ENCODE measurements around the gene TRA2B.

Gene TRA2B

DNA sequence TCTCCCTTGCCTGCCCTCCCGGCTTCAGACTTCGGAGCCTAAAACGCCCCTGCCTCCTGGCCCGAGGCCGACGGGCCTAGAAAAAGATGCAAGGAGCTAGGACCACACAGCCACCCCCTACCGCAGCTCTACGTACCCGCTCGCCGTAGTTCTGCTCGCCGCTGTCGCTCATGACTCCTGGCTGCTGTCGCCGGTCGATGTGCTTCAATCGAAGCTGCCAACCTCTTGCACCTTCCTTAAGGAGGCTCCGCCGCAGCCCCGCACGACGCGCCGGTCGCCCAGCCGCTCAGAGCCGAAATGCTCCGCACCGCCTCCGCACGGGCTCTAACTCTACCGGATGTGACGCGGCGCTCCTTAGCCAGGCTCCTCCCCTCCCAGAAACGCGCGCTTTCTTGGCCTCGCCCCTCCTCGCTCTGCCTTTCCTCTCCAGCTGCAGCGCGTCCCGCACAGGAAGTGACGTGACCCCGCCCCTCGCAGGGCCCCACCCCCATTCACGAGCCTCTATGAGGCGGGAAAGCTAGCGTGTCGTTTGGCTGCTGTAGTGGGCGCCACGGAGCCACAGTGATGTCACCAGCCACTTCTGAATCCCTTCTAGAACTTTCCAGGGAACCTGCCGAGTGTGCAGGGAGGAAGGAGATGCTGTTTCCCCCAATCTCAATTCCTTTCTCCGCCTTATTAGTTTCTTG, at the start of gene TRA2B:
TSS of gene TRA2B (minus strand) at position 326 of the 686 bp plus-strand sequence. CDS start at position 172, 154 bp downstream.
- DNase-seq: peak; percentile 97

DNA sequence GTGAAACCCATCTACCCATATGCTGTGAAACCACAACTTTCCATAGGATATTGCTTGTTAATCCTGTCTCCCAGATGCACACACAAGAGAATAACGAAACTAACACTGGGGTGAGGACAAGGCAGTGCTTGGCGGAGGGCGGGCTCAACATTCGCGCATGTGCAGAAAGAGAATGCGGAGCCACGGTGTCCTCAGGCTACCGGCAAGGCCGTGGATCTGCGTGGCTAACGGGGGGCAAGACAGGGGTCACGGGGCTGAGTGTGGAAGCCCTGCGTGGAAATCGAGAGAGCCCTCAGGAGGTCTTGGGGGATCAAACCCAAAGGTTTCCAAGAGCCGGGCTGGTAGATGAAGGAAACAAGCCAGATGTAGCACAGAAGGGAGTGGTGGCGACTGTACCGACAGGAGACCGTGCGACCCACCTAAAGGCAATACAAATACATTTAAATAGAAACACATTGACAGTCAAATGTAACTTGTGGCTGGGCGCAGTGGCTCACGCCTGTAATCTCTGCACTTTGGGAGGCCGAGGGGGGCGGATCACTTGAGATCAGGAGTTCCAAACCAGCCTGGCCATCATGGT, 48.5 kb upstream of the TRA2B start:
- DNase-seq: no peak

DNA sequence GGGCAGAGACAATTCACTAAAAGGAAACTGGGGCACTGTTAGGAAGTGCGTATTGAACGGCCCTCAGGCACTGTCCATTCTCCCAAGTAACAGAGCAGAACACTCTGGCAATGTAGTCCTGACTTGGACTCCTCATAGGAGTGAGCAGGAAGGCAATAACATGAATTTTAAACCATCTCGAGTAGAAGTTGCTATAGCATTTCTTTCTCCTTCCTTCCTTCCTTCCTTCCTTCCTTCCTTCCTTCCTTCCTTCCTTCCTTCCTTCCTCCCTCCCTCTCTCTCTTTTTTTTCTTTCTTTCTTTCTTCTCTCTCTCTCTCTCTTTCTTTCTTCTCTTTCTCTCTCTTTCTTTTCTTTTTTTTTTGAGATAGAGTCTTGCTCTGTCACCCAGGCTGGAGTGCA, 46.4 kb upstream of the TRA2B start:
- no peak for DNase-seq

DNA sequence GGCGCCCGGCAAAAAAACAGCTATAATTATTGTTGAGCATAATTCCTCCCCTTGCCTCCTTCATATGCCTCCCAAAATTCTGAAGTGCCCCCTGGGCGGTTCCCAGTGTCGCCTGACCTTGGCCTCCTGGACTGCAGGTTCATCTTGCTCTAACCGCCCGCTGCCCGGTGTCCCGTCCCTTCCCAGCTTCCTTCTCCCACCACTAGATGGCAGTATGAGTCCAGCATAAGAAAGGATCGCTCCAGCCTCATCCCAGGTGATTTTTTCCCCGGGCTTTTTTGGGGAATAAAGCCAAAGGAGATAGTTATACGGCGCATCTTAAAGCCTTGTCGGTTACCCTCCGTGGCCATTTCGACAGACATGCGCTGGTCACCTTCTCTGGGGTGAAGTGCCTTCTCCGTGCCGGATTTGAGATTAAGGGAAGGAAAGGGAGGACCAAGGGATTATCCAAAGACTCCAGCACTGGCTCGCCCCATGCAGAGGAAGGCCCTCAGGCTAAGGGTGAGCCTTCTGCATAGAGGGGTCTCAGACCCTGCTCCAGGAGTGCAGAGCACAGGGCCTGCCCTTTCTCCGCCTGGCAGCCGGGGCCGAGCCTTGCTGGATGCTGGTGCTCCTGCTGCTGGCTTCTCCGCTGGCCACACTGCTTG, 45.8 kb upstream of the TRA2B start:
- DNase-seq: peak; percentile 35

- DNase-seq: no peak
Observed at GRCh38 chr3:185982632-185983031, 44.8 kb upstream of the TRA2B start.

DNA sequence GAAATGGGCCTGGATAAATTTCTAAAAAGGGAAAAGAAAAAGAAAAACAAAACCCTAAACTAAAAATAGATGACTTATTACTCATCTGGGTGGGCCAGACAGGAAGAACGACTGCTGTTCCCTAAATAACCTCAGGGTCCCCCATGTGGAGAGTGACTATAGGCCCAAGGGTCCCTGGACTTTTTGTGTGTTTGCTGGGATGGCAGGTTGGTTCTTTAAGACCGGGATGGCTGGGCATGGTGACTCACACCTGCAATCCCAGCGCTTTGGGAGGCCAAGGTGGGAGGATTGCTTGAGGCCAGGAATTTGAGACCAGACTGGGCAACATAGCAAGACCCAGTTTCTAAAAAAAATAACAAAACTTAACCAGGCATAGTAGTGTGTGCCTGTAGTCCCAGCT, 43.8 kb upstream of the TRA2B start:
- DNase-seq: no peak

DNA sequence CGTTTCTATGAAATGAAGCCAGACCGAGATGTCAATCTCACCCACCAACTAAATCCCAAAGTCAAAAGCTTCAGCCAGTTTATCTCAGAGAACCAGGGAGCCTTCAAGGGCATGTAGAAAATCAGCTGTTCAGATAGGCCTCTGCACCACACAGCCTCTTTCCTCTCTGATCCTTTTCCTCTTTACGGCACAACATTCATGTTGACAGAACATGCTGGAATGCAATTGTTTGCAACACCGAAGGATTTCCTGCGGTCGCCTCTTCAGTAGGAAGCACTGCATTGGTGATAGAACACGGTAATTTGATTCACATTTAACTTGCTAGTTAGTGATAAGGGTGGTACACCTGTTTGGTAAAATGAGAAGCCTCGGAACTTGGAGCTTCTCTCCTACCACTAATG, 41.9 kb upstream of the TRA2B start:
- DNase-seq: no peak

- no peak for DNase-seq
Observed at GRCh38 chr3:185978516-185978915, 40.7 kb upstream of the TRA2B start.

- DNase-seq: no peak
Observed at GRCh38 chr3:185977679-185978040, 39.8 kb upstream of the TRA2B start.

- DNase-seq: peak; percentile 58
Observed at GRCh38 chr3:185976977-185977678, 39.3 kb upstream of the TRA2B start.

- DNase-seq: no peak
Observed at GRCh38 chr3:185976100-185976499, 38.3 kb upstream of the TRA2B start.

DNA sequence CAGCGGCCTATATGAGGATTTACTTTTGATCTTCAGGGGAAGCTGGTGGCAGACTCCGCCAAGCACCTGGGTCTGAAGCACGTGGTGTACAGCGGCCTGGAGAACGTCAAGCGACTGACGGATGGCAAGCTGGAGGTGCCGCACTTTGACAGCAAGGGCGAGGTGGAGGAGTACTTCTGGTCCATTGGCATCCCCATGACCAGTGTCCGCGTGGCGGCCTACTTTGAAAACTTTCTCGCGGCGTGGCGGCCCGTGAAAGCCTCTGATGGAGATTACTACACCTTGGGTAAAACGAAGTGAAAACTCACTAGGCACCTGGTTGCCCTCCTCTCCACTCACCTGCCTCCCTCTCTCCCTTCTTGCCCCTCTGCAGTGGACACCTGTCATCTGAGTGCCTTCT, 33.8 kb upstream of the TRA2B start:
- no peak for DNase-seq

GRCh38 chr3:185968168-185968567, 30.4 kb upstream of the TRA2B start:
- DNase-seq: no peak

DNA sequence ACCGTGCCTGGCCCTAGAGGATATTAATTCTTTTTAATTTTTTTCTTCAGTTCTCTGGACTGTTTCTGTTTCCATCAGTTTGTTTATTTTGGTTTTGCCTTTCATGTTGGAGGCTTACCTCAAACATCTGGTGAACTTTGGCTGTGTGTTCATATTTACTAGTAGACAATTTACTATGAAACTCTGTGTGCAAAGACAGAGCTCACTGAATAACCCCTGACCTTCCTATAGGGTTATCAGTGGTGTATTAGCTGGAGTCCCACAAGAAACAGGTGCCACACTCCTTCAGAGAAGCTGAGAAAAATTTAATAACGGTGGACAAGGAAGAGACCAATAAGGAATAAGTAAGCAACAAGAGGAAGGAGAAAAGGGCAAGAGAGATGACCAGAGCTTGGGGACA, 28.8 kb upstream of the TRA2B start:
- no peak for DNase-seq

- DNase-seq: no peak
Observed at GRCh38 chr3:185965496-185965895, 27.7 kb upstream of the TRA2B start.

DNA sequence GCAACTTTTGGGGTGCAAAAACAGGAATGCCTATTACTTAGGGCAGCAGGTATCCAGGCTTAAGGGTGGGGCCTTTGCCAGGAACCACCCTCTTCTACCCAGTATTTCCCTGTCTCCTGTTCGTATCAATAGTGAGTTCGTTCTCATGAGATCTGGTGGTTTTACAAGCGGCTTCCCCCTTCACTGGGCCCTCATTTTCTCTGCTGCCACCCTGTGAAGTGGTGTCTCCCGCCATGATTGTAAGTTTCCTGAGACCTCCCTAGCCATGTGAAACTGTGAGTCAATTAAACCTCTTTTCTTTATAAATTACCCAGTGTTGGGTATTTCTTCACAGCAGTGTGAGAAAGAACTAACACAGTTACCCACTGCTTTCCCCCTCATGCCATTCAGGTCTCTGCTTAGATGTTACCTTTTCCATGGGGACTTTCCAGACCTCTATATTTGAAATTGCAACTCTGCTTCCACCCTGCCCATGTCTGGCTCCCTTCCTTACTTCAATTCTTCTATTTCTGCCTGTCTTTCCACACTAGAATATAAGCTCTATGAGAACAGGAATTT, 23.9 kb upstream of the TRA2B start:
- DNase-seq: no peak

DNA sequence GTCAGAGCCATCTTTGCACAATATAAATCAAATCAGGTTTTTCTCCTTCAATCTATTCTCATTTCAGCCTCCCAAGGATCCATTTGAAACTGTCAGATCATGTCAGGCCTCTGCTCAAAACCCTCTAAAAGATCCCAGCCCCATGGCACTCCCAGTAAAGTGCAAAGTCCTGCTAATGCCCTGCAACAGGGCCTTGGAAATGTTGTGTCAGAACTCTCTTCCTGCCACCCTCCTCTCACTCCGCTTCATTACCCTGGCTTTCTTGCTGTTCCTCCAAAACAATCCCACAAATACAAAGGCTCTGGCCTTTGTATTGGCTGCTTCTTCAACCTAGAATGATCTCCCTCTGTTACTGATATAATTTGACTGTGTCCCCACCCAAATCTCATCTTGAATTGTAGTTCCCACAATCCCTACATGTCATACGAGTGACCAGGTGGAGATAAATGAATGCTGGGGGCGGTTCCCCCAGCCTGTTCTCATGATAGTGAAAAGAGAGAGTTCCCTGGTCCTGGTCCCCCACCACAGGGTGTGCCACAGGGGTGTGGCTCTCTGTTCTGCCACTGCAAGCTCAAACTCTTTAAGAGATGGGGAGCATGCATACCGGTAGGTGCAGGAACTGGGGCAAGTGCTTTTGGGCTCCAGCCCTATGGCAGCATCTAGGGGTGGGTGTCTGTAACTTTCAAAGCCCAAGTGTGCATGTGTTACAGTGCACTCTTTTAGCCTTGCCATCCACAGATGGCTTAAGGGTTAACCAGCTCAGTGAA, 22.9 kb upstream of the TRA2B start:
- DNase-seq: no peak

DNA sequence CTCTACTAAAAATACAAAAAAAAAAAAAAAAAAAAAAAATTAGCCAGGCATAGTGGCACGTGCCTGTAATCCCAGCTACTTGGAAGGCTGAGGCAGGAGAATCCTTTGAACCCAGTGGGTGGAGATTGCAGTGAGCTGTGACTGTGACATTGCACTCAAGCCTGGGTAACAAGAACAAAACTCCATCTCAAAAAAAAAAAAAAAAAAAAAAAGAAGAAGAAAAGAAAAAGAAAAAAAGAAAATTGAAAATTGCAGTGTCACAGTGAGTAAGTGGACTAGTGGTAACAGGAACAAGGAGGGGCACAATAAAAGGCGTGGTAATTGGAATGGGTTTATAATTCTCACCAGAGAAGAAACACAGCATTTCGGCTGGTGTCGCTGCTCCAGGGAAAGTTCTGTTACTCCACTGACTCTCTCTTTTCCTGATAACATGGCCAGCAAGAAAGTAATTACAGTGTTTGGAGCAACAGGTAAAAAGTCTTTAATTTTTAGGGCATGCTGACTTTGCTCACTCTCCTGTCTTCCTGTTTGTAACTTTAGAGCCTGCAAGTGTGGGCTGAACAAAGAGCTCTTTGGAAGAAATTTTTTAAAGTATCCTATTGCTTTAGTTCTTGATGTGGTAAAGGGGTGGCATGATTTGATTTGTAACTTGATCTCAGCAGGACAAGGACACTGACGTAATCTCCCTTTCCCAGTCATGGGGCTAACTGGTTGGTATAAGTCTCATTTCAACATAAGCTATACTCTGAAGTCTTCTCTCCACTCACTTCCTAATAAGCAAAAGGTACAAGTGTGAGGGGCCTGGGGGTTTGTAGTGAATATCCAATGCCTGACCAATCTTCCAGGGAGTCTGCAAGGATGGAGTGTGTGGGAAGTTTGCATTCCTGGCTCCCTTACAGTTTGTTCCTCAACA, 22.1 kb upstream of the TRA2B start:
- DNase-seq: peak; percentile 50

GRCh38 chr3:185958626-185959025, 20.8 kb upstream of the TRA2B start:
- no peak for DNase-seq

DNA sequence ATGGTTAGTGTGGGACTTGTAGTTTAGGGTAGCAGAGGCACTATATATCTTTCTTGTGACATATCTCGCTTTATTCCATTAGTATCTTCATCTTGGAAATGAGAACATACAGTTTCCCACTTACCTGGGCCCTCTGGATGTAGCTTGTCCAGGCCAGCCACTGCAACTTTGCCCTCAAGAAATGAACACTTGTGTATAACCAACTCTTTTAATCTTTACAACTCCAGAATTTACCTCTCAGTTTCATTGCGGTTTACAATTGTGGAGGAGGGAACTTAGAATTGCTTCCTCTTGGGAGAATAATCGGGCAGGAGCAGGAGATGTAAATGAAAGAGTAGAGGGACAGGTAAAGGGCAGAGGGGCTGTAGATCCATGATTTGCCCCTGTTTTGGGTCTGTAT, 18.4 kb upstream of the TRA2B start:
- no peak for DNase-seq

GRCh38 chr3:185954366-185954723, 16.5 kb upstream of the TRA2B start:
- no peak for DNase-seq

DNA sequence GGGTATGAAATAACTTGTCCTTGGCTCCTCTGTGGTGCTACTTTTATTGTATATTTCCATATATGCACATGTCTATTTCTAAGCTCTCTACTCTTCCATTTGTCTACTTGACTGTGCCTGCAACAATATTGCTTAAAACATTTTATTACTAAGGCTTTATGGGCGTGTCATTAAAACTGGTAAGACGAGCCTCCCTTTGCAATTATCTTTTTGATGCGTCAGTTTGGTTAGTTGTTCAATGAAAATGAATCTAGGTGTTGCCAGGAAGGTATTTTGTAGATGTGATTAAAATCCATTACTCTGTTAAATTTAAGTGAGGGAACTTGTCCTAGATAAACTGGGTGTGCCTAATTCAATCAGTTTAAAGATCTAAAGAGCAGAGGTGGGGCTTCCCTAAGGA, 12.9 kb upstream of the TRA2B start:
- no peak for DNase-seq
